B cell (primary cell): Measurements from ENCODE around the gene MACO1. TPM values are rescaled to one million over a fixed set of nuclear protein-coding genes. Genes with fewer than 3 reads are reported as not detected.

Experiments used
- ATAC-seq: fragments of 200-7000 bp; cut with Tn5 transposase; one replicate; pipeline ENCODE4 v1.10.0; 2021; ENCODE audit warnings: low read depth, mild to moderate bottlenecking, moderate number of reproducible peaks, moderate library complexity
- CTCF ChIA-PET: fragments of 350-600 bp; sonication (Branson Sonifier 250); formaldehyde crosslinking; loops from one replicate; lab custom pipeline; 2021; ENCODE audit warnings: antibody characterized with exemption, inconsistent platforms; lab: Charles Lee
- POLR2A ChIA-PET: fragments of 350-600 bp; sonication (Branson Sonifier 250); formaldehyde crosslinking; loops from one replicate; lab custom pipeline; 2021; ENCODE audit warnings: antibody characterized with exemption; lab: Charles Lee
- DNase-seq: peaks from one replicate; pipeline ENCODE4 v3.0.0; 2013
- H2AFZ ChIP-seq: 2 replicates; pipeline ENCODE4 v1.6.1; 2012; ENCODE audit warnings: mild to moderate bottlenecking, low read depth, low read length; ENCODE audit not compliant: insufficient read depth, poor library complexity, severe bottlenecking
- H3K27ac ChIP-seq, 2 donors: 1 replicate in 1 of 2; 2 replicates in 1 of 2; pipeline ENCODE4 v1.5.1; 2012 to 2013; ENCODE audit warnings: low read length in 2 of 2, mild to moderate bottlenecking in 2 of 2, moderate library complexity in 1 of 2
- H3K27me3 ChIP-seq, 4 experiments: fragments of 200-600 bp in 1 of 4; sonication (generic) in 1 of 4; replicated peaks in 1 of 4; 1 replicate in 2 of 4; 2 replicates in 2 of 4; pipeline versions ENCODE4 v1.6.1 to v1.7.0; 2013 to 2016; ENCODE audit warnings: low read length in 3 of 4, mild to moderate bottlenecking in 2 of 4, mixed read lengths in 1 of 4, moderate library complexity in 1 of 4; ENCODE audit not compliant: insufficient read depth in 4 of 4, control insufficient read depth in 3 of 4; ENCODE audit errors: control extremely low read depth in 1 of 4
- H3K36me3 ChIP-seq, 2 experiments: replicated peaks in 1 of 2; 1 replicate in 1 of 2; 2 replicates in 1 of 2; pipeline versions ENCODE4 v1.6.1 to v1.7.1; 2013; ENCODE audit warnings: low read length in 1 of 2; ENCODE audit not compliant: insufficient read depth in 2 of 2, control insufficient read depth in 1 of 2; ENCODE audit errors: control extremely low read depth in 1 of 2, extremely low read depth in 1 of 2
- H3K4me1 ChIP-seq, 2 donors: fragments of 200-600 bp in 1 of 2; sonication (generic) in 1 of 2; 1 replicate in 1 of 2; 2 replicates in 1 of 2; pipeline versions ENCODE4 v1.5.1 to v1.6.1; 2013 to 2017; ENCODE audit warnings: low read length in 2 of 2; ENCODE audit not compliant: control insufficient read depth in 2 of 2, insufficient read depth in 2 of 2
- H3K4me2 ChIP-seq: replicated peaks from 2 replicates; pipeline ENCODE3; 2012; ENCODE audit warnings: mild to moderate bottlenecking, low read depth, low read length; ENCODE audit not compliant: poor library complexity, severe bottlenecking
- H3K4me3 ChIP-seq, 5 experiments: fragments of 200-600 bp in 1 of 5; sonication (generic) in 1 of 5; 1 replicate in 3 of 5; 2 replicates in 2 of 5; pipeline versions ENCODE4 v1.5.1 to v1.7.0; 2011 to 2016; ENCODE audit warnings: low read length in 4 of 5, mild to moderate bottlenecking in 4 of 5, low read depth in 2 of 5, control low read depth in 1 of 5, moderate library complexity in 1 of 5; ENCODE audit not compliant: insufficient read depth in 1 of 5; ENCODE audit errors: control extremely low read depth in 1 of 5, extremely low read depth in 1 of 5
- H3K79me2 ChIP-seq: fragments of 200-600 bp; sonication (generic); one replicate; pipeline ENCODE4 v1.6.0; 2016; ENCODE audit warnings: low read length; ENCODE audit not compliant: control insufficient read depth, insufficient read depth
- H3K9ac ChIP-seq: fragments of 200-600 bp; sonication (generic); 2 replicates; pipeline ENCODE4 v1.6.1; 2017; ENCODE audit warnings: mild to moderate bottlenecking, low read length, moderate library complexity
- H3K9me3 ChIP-seq, 3 donors: one replicate each; pipeline versions ENCODE4 v1.6.1 to v1.7.1; 2013; ENCODE audit warnings: low read length in 2 of 3; ENCODE audit not compliant: control insufficient read depth in 2 of 3, insufficient read depth in 1 of 3; ENCODE audit errors: control extremely low read depth in 1 of 3
- H4K20me1 ChIP-seq: 2 replicates; pipeline ENCODE4 v1.6.0; 2012; ENCODE audit warnings: mild to moderate bottlenecking, low read length; ENCODE audit not compliant: insufficient read depth, control insufficient read depth, poor library complexity, severe bottlenecking
- H3K27ac Mint-ChIP-seq: one replicate; pipeline ENCODE4 v1.8.0; 2021; ENCODE audit warnings: mixed read lengths
- H3K27me3 Mint-ChIP-seq: one replicate; pipeline ENCODE4 v1.8.0; 2021; ENCODE audit warnings: mixed read lengths
- H3K4me1 Mint-ChIP-seq: one replicate; pipeline ENCODE4 v1.8.0; 2021; ENCODE audit warnings: mixed read lengths
- H3K4me3 Mint-ChIP-seq: one replicate; pipeline ENCODE4 v1.8.0; 2021; ENCODE audit warnings: mixed read lengths
- H3K9me3 Mint-ChIP-seq: one replicate; pipeline ENCODE4 v1.8.0; 2022; ENCODE audit warnings: mixed read lengths; ENCODE audit not compliant: insufficient read depth
- EZH2 ChIP-seq: IDR thresholded peaks from 2 replicates; pipeline ENCODE4 v1.6.1; 2012; ENCODE audit warnings: borderline replicate concordance, low read depth, mild to moderate bottlenecking, moderate library complexity, low read length; ENCODE audit not compliant: insufficient read depth, poor library complexity, severe bottlenecking
- WGBS: methylation state at CpG from one replicate; pipeline ENCODE4 v1.1.5; 2013; ENCODE audit warnings: missing lambda C conversion rate; ENCODE audit not compliant: insufficient coverage; 5-methylcytosine and 5-hydroxymethylcytosine counted together
- intact Hi-C: fragments of 100-400 bp; cut with micrococcal nuclease; formaldehyde crosslinking; loops from one replicate; pipeline ENCODE4 v1.10.0; 2022
- polyA plus RNA-seq: library from polyadenylated mRNA; depleted of rRNA; stranded (reverse); fragments of >200 nt; gene quantifications from 2 replicates; pipeline ENCODE4 v1.2.3, GENCODE V29; 2012
- total RNA-seq, 2 donors: library from RNA; stranded (reverse); fragments of 120-200 nt in 1 of 2; gene quantifications; 1 replicate in 1 of 2; 2 replicates in 1 of 2; pipeline versions ENCODE4 v1.2.3 to v1.2.4, GENCODE V29; 2013 to 2022
- TF ChIP-seq, protein P1 (sequence below): fragments of 200-600 bp; IDR thresholded peaks from one replicate; pipeline ENCODE4 v1.8.0; 2022; ENCODE audit warnings: antibody characterized with exemption, mild to moderate bottlenecking

MACO1 gene
- total and polyA plus RNA-seq, 2 donors (not counting 1 experiment from before 2014, with no cell fraction given): 4.9 to 21.2 TPM

- Histone ChIP-seq H3K9me3 (no peaks in the 10 kb centered on the region), H3K9ac (no peak overlapping the region), H3K27ac (no peak overlapping the region), H3K4me2 (no peak overlapping the region), H3K79me2 (no peaks in the 10 kb centered on the region), H3K36me3 (no peaks in the 10 kb centered on the region), H3K4me1 (no peaks in the 10 kb centered on the region), H4K20me1 (no peaks in the 10 kb centered on the region), H3K27me3 (peaks cover 0 to 5% (median 0%) of the 10 kb centered on the region in 4 experiments), H2AFZ (no peak overlapping the region), H3K4me3 (no peak overlapping the region)
- ChIA-PET CTCF (interaction anchor here (0.6 to 6.7 kb wide), 8 partner anchors 16 to 385 kb away, joined by 3 to 49 read pairs (median 4); no protein-coding TSS in a partner anchor), POLR2A (no interaction called here)
- no peaks in the 10 kb centered on the region for H3K9me3 Mint-ChIP-seq
- no peak overlapping the region for H3K27ac Mint-ChIP-seq
- no peaks in the 10 kb centered on the region for H3K4me1 Mint-ChIP-seq
- no peak overlapping the region for H3K4me3 Mint-ChIP-seq
- TF ChIP-seq EZH2: no peak
- TF ChIP-seq, protein P1, sequence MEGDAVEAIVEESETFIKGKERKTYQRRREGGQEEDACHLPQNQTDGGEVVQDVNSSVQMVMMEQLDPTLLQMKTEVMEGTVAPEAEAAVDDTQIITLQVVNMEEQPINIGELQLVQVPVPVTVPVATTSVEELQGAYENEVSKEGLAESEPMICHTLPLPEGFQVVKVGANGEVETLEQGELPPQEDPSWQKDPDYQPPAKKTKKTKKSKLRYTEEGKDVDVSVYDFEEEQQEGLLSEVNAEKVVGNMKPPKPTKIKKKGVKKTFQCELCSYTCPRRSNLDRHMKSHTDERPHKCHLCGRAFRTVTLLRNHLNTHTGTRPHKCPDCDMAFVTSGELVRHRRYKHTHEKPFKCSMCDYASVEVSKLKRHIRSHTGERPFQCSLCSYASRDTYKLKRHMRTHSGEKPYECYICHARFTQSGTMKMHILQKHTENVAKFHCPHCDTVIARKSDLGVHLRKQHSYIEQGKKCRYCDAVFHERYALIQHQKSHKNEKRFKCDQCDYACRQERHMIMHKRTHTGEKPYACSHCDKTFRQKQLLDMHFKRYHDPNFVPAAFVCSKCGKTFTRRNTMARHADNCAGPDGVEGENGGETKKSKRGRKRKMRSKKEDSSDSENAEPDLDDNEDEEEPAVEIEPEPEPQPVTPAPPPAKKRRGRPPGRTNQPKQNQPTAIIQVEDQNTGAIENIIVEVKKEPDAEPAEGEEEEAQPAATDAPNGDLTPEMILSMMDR: no peak
- ATAC-seq: no peak
- intact Hi-C loops: no loop called here
- DNase-seq: no peak
- WGBS: 74% methylated on average over 5 of the region's 5 CpGs
- H3K27me3 Mint-ChIP-seq: peaks cover 10% of the 10 kb centered on the region
Observed at GRCh38 chr1:25522031-25522655, 91.4 kb downstream of the MACO1 start.

- DNase-seq: no peak
- Mint-ChIP-seq H3K27ac (no peak overlapping the region), H3K4me1 (no peaks in the 10 kb centered on the region), H3K4me3 (no peak overlapping the region), H3K27me3 (peaks cover 10% of the 10 kb centered on the region), H3K9me3 (no peaks in the 10 kb centered on the region)
- no peak overlapping the region for H3K9ac ChIP-seq
- intact Hi-C loops: no loop called here
- no peaks in the 10 kb centered on the region for H3K9me3 ChIP-seq
- no peak overlapping the region for H3K4me2 ChIP-seq
- H3K4me3 ChIP-seq: no peak overlapping the region
- no peak overlapping the region for H2AFZ ChIP-seq
- H3K36me3 ChIP-seq: no peaks in the 10 kb centered on the region
- no peak for TF ChIP-seq EZH2
- TF ChIP-seq, protein P1: no peak
- H4K20me1 ChIP-seq: no peaks in the 10 kb centered on the region
- POLR2A ChIA-PET: interaction anchor here (0.5 kb wide), 1 partner anchor 93 kb away, joined by 3 read pairs; the partner anchor contains the start of gene MACO1
- H3K27ac ChIP-seq: no peak overlapping the region
- CTCF ChIA-PET: interaction anchor here (6.7 kb wide), 1 partner anchor 286 kb away, joined by 49 read pairs; no protein-coding TSS in a partner anchor
- H3K79me2 ChIP-seq: no peaks in the 10 kb centered on the region
- no peak for ATAC-seq
- H3K27me3 ChIP-seq: peaks cover 0 to 5% (median 0%) of the 10 kb centered on the region in 4 experiments
- H3K4me1 ChIP-seq: no peaks in the 10 kb centered on the region
- 96% methylated on average over 7 of the region's 10 CpGs for WGBS
Observed at GRCh38 chr1:25523542-25523941, 92.8 kb downstream of the MACO1 start.
